Peyer's patch (tissue), 4 donors: Measurements from ENCODE around the gene MED14. TPM values are rescaled to one million over a fixed set of nuclear protein-coding genes. Genes with fewer than 3 reads are reported as not detected.
A peak's percentile ranks its signal among the peaks of the same experiment; 100 is the strongest.

ENCODE experiments used
- DNase-seq, 3 donors: peaks; one replicate each; pipeline ENCODE4 v3.0.0-alpha.2; 2017 to 2019
- H3K27ac ChIP-seq, 4 donors: fragments of 200-600 bp; sonication (generic); one replicate each; pipeline ENCODE4 v1.5.1; 2016 to 2019
- H3K27me3 ChIP-seq, 2 donors: fragments of 200-600 bp; sonication (generic); one replicate each; pipeline ENCODE4 v1.5.1; 2019
- H3K36me3 ChIP-seq, 3 donors: fragments of 200-600 bp; sonication (generic); one replicate each; pipeline ENCODE4 v1.5.1; 2016 to 2019
- H3K4me1 ChIP-seq, 4 donors: fragments of 200-600 bp; sonication (generic); one replicate each; pipeline ENCODE4 v1.5.1; 2016 to 2019
- H3K4me3 ChIP-seq, 4 donors: fragments of 200-600 bp; sonication (generic); 1 replicate in 3 of 4; 2 replicates in 1 of 4; pipeline ENCODE4 v1.5.1; 2016 to 2019; ENCODE audit warnings: mild to moderate bottlenecking in 1 of 4
- H3K9me3 ChIP-seq, 4 donors: fragments of 200-600 bp; sonication (generic); one replicate each; pipeline ENCODE4 v1.5.1; 2016 to 2019; ENCODE audit warnings: mild to moderate bottlenecking in 1 of 4
- CTCF ChIP-seq, 6 experiments: fragments of 450-650 bp in 4 of 6; fragments of 200-600 bp in 2 of 6; sonication (generic) in 1 of 6; IDR thresholded peaks; one replicate each; pipeline ENCODE4 v1.5.1; 2017 to 2019; ENCODE audit warnings: antibody characterized with exemption in 6 of 6, mild to moderate bottlenecking in 3 of 6, moderate library complexity in 1 of 6
- POLR2A ChIP-seq, 2 donors: fragments of 450-650 bp; IDR thresholded peaks; one replicate each; pipeline ENCODE4 v1.5.1; 2017; ENCODE audit warnings: antibody characterized with exemption in 2 of 2, mild to moderate bottlenecking in 2 of 2, moderate library complexity in 2 of 2
- total RNA-seq, 4 donors: library from RNA; depleted of rRNA; stranded (reverse); fragments of >200 nt; gene quantifications; one replicate each; pipeline ENCODE4 v1.1.0, GENCODE V29; 2016

Gene MED14
- total RNA-seq, 4 donors from 2014 or later, result 33.8 to 98.1 (median 83.2) TPM

DNA sequence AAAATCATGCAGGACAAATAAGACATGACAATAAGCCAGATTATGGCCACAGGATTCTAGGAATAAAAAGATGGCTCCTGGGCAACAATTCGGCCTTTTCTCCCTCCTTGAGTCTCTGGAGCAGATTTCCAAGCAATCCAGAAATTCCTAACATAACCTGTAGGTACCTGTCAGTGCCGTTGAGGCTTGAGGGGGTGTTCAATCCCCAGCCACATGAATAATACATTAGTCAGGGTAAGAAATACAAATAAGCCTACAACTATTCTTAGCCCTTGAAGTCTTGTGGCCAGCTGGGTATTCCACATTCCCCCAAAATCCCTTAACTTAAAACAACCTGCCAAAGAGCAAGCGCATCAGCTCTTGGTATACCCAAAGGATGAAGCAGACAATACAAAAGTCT, 97.7 kb downstream of the MED14 start:
- no peak overlapping the region for H3K4me3 ChIP-seq
- H3K27me3 ChIP-seq, result no peaks in the 10 kb centered on the region
- H3K4me1 ChIP-seq, result peaks cover 0 to 4% (median 0%) of the 10 kb centered on the region in 4 donors
- peaks cover 0 to 42% (median 0%) of the 10 kb centered on the region in 3 donors for H3K36me3 ChIP-seq
- no peak for DNase-seq
- no peak overlapping the region for H3K27ac ChIP-seq
- TF ChIP-seq POLR2A (IDR thresholded peaks at IDR 0.05) (no peak), CTCF (IDR thresholded peaks at IDR 0.05) (no peak)
- no peaks in the 10 kb centered on the region for H3K9me3 ChIP-seq

DNA sequence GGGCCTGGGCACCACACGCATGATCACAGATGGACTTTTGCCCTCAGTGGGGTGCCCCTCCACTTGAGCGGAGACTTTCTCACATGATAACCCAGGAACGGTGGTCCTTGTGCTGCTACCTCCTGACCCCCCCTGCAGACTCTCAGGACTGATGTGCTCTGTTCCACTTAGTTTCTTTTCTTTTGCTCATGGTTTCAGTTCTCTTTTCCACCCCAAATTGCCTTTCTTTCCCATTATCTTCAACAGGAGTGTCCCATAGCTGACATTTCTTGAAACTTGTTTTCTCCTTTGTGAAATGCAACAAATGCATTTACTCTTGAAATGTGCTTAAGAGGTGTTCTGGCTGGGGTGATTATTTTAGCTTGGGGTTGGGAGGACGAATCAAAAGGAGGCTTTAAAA, 103.1 kb downstream of the MED14 start:
- Histone ChIP-seq H3K27me3 (no peaks in the 10 kb centered on the region), H3K27ac (no peak overlapping the region), H3K36me3 (peaks cover 0 to 69% (median 0%) of the 10 kb centered on the region in 3 donors), H3K4me1 (no peaks in the 10 kb centered on the region), H3K4me3 (no peak overlapping the region), H3K9me3 (no peaks in the 10 kb centered on the region)
- TF ChIP-seq CTCF (IDR thresholded peaks at IDR 0.05) (no peak), POLR2A (IDR thresholded peaks at IDR 0.05) (no peak)
- no peak for DNase-seq

DNA sequence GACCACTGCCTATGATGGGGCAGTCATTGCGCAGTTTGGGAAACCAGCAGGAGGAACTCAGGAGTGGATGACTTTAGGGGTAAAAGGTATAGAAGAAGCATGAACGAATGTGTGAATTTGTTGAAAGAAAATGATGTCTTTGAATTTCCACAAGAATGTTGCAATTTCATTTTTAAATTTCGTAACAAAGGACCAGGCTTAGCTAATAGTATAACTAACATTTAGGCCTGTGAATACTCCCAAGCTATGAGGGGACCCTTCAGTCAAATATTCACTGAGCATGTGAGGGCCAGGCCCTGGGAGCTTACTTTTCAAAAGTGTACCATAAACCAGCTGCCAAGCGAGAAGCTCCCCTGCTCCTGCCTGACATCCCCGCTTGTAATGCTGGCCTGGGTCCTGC, 106.8 kb downstream of the MED14 start:
- Histone ChIP-seq H3K4me3 (no peak overlapping the region), H3K36me3 (peaks cover 0 to 41% (median 0%) of the 10 kb centered on the region in 3 donors), H3K27ac (no peak overlapping the region), H3K9me3 (no peaks in the 10 kb centered on the region), H3K4me1 (no peaks in the 10 kb centered on the region), H3K27me3 (no peaks in the 10 kb centered on the region)
- DNase-seq, result no peak
- TF ChIP-seq POLR2A (IDR thresholded peaks at IDR 0.05) (no peak), CTCF (IDR thresholded peaks at IDR 0.05) (no peak)

DNA sequence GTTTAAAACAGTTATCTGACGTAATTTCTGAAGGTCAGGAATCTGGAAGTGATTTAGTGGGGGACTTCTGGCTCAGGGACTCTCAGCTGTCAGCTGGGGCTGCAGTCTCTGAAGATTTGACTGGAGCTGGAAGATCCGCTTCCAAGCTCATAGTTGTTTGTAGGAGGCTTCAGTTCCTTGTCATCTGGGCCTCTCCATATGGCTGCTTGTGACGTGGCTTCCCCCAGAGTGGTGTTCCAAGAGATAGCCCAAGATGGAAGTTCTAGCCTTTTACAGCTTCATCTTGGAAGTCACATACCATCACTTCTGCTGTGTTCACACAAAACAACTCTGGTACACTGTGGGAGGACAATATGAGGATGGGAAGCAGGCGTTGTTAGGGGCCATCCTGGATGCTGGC, 110.0 kb downstream of the MED14 start:
- Histone ChIP-seq H3K27me3 (no peaks in the 10 kb centered on the region), H3K36me3 (peaks cover 0 to 20% (median 0%) of the 10 kb centered on the region in 3 donors), H3K4me1 (no peaks in the 10 kb centered on the region), H3K9me3 (no peaks in the 10 kb centered on the region), H3K27ac (no peak overlapping the region), H3K4me3 (no peak overlapping the region)
- TF ChIP-seq CTCF (IDR thresholded peaks at IDR 0.05), result no peak
- no peak for TF ChIP-seq POLR2A (IDR thresholded peaks at IDR 0.05)
- no peak for DNase-seq

DNA sequence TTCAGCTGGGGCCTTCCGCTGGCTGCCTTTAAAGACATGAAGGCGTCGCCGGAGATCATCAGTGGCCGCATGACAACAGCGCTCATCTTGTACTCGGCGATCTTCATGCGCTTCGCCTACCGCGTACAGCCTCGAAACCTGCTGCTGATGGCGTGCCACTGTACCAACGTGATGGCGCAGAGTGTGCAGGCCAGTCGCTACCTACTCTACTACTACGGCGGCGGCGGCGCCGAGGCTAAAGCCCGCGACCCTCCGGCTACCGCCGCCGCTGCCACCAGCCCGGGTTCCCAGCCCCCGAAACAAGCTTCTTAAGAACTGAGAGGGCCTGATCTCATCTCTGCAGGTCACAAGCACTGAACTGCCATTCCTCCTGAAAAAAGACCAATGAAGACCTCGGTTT, 111.7 kb downstream of the MED14 start:
- DNase-seq, result no peak
- H3K4me3 ChIP-seq, result no peak overlapping the region
- H3K27me3 ChIP-seq, result no peaks in the 10 kb centered on the region
- TF ChIP-seq CTCF (IDR thresholded peaks at IDR 0.05), result no peak
- no peak for TF ChIP-seq POLR2A (IDR thresholded peaks at IDR 0.05)
- H3K36me3 ChIP-seq, result peaks cover 0 to 9% (median 0%) of the 10 kb centered on the region in 3 donors
- H3K4me1 ChIP-seq, result no peaks in the 10 kb centered on the region
- H3K9me3 ChIP-seq, result no peaks in the 10 kb centered on the region
- no peak overlapping the region for H3K27ac ChIP-seq

GRCh38 chrX:40623139-40623536, 112.2 kb downstream of the MED14 start, which contains the start of gene MPC1L:
MPC1L (plus strand) TSS chrX:40623428; CDS start chrX:40623566, 138 bp downstream.
- H3K27ac ChIP-seq, result peak within 1 kb of the TSS in 1 of 4 donors; percentile 5
- peaks cover 0 to 9% (median 0%) of the 10 kb centered on the region in 3 donors for H3K36me3 ChIP-seq
- no peak within 1 kb of the TSS for H3K4me3 ChIP-seq
- no peaks in the 10 kb centered on the region for H3K9me3 ChIP-seq
- H3K27me3 ChIP-seq, result no peaks in the 10 kb centered on the region
- TF ChIP-seq POLR2A (IDR thresholded peaks at IDR 0.05) (no peak), CTCF (IDR thresholded peaks at IDR 0.05) (no peak)
- no peaks in the 10 kb centered on the region for H3K4me1 ChIP-seq
- DNase-seq, result no peak
